GM21423 (cell line): ENCODE measurements around the gene ERN1.

Experiments
- ATAC-seq: cut with Tn5 transposase; IDR thresholded peaks from one replicate; pipeline ENCODE4 v1.9.1; 2021; ENCODE audit warnings: mild to moderate bottlenecking, moderate library complexity; ENCODE audit not compliant: unreplicated experiment

The ERN1 gene

DNA sequence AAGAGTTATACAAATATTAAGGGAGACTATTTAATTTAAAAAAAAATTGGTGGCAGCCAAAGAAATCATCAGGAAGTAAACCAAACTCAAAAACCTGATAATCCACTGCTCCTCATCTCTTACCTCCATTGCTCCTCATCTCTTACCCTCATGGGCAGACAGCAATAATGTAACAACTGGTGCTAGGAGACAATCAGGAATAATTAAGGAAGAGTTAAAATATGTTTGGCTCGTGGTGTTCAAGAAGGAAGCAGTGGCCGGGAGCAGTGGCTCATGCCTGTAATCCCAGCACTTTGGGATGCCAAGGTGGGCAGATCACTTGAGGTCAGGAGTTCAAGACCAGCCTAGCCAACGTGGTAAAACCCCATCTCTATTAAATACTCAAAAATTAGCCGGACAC lies 18.1 kb downstream of the ERN1 start:
- ATAC-seq = no peak

DNA sequence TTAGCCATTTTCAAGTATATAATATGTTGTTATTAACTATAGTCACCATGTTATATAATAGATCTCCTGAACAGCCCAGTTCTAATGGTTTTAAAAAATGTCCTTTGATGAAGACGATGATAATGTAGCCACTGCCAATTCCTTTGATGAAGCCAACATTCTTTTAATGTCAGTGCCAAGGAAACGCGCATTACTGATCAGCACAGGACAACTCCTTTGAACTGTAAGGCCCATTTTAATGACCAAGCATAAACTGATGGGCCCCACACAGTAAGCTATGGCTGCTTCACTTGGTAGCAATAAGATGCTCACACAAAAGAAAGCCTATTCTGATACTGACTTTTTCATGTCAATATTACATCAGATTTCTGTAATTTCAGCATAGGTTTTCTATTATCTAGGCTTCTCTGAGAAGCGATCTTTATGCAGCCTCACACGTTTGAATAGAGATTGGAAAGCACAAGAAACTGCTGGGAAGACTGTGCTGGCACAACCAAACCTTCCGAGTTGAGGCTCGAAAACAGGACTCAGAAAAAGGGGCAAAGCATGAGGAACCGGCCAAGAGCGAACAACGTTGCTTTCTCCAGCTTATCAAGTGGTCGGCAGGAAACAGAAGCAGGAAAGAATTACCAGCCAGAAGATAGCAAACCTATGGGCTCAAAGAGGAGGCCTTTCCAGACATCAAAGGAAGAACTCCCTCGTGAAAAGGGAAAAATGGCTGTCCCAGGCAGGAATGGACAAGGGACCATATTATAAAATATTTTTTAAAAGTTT lies 19.4 kb downstream of the ERN1 start:
- ATAC-seq = no peak

DNA sequence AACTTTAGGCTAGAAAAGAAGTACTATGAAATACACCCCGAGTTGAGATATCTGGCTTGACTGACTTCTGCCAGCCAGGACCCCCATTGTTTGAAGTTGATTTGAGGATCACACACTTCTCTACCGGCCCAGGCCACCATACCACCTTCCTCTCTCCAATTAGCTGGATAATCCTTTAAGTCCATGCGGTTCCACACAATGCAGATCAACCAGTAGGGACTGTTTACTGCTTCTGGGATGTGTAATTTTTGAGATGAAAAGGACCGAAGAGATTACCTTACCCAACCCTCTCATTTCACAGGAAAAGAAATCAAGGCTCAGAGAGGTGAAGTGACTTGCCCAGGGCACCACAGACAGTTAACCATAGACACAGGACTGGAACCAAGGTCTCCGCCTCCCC lies 20.5 kb downstream of the ERN1 start:
- ATAC-seq = no peak

DNA sequence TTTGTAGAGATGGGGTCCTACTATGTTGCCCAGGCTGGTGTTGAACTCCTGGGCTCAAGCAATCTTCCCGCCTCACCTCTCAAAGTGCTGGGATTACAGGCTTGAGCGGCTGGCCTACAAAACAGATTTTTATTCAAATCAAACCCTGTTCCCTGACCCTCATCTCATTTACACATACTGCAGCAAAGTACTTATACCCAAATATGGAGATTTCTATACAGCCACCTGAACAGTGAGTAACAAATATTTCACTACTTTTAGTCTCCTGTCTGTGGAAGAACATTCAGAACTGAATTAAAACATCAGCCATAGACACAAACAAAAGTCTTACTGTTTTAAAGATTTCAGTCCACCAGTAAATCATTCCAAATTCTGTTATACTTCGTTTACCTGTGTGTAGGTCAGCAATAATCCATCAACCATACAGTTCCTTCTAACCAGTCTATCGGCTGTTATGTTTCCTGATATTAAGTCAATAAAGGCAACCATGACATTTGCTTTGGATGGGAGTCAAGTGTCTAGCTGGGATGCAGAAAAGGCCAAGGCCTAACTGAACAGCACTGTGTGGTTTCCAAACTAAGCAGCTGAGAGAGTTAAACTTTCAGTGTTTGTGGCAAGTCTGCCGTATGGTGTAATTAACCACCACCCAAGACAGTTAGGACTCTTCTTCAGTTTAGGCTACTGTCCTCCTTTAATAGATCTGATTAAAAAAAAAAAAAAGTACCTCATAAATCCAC lies 22.3 kb downstream of the ERN1 start:
- no peak for ATAC-seq

DNA sequence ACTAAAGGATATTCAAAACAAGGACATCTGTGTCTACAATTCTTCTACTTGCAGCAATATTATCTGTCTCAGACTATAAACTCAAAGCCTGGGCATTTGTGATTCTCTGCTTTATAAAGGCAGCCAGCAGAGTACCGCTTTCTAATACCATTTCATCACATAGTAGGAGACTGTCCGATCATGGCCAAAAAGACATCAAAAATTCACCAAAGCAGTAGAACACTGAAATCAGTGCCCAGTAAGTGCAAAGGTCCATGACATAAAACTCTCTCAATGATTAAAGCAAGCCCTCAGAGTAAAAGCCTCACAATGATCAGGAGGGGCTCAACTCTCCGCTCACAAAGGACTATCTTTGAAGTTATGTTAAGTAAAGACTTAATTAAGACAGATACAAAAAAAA lies 23.0 kb downstream of the ERN1 start:
- ATAC-seq = no peak

DNA sequence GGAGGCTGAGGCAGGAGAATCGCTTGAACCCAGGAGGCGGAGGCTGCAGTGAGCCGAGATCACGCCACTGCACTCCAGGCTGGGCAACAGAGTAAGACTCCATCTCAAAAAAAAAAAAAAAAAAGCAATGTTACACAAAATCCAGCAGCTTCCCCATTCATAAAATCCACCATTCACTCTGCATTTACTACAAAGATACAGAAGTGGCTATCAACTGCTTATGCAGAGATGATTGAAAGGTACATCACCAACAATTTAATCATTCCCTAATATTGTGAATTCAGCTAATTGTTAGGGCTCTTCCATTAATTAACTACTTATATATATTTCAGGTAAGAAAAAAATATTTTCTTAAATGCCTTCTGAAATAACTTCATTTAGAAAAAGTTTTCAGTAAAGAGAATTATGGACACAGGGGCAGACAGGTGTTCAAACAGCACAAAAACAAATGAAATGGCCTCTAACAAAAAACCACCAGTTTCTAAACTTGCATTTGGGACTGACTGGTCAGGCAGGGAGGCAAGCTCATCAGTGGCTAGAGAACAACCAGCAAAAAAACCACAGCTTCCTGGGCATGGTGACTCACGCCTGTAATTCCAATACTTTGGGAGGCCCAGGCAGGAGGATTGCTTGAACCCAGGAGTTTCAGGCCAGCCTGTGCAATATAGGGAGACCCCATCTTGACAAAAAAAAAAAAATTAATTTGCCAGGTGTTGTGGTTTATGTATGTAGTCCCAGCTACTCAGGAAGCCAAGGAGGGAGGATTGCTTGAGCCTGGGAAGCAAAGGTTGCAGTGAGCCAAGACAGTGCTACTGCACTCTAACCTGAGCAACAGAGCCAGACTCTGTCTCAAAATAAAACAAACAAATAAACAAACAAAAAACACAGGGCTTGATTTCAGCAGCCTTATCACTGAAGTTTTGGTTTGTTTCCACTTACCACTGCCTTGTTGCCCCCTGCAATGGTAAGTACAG lies 26.3 kb downstream of the ERN1 start:
- peak; percentile 49 for ATAC-seq

DNA sequence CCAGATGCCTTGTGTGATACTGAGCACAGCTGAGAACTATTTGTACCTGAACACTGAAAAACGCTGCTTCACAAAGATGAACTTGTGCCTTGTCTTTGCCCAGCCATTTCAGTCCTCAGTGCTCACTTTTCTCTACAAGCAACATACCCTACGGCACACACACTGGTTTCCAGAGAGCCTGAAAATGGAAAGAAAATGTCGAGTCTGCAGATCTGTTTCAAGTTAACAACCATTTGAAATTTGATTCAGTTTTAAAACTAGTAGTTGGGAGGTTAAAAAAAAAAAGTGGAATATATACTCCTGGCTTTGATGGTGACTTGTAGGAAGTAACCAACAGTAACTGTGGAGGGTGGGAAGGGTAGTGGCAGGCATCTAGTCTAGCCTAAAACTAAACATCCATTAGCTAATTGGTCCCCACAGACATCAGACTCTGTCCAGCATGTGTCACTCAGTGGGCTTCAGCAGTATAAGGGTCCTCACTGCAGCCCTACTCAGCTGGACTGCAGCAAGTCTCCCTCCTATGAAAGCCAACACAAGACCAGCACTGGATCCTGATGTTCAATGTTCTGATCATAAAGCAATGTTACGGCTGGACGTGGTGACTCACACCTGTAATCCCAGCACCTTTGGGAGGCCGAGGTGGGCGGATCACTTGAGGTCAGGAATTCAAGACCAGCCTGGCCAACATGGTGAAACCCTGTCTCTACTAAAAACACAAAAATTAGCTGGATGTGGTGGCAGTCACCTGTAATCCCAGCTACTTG lies 27.1 kb downstream of the ERN1 start:
- ATAC-seq = no peak

DNA sequence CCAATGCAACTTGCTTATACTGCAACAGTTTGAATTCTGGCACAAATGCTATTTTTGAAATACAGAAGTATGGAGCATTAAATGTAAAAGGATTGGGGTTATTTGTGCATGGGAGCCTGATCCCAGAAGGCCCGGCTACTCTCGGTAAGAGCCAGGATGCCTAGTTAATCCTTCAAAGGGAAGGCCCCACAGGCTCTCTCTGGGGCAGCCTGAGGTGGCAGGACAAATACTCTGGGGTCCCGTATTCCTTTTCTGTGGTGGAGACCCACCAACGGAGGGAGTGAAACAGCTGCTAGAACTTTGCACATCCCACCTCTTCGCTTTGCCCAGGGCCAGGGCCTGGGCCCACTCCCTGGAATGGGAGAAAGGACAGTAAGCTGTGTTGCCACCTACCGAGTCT lies 30.4 kb downstream of the ERN1 start:
- ATAC-seq = no peak

DNA sequence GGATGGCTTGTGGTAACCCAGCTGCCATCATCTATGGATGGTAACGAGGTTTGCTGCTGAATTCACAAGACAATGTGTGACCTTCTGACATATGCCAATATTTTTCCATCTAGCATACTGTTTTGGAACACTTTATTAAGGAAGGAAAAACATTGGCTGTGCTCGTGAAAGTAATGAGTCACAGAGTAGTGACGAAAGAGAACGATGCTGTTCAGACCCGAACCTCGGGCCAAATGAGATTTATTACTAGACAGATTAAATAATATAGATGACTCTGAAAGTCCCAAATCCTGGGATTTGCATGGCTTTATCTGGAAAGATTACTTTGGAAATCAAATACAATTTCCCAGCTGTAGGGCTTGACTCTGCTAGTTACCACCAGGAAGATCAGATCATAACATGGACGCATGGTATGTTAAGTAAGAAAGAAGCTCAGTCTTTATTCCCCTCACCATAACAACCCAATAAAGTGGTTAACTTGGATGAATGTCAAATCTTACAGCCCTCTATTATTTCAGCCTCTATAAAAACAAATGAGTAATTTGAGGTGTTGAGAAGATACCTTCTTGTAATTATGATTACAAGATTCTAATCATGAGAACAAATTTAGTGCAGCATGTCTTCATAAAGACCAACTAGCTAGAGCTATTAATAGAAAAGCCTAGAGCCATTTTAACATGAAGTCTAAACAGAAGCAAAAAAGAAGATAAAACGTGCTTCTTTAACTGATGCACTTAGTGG lies 32.6 kb downstream of the ERN1 start:
- no peak for ATAC-seq

DNA sequence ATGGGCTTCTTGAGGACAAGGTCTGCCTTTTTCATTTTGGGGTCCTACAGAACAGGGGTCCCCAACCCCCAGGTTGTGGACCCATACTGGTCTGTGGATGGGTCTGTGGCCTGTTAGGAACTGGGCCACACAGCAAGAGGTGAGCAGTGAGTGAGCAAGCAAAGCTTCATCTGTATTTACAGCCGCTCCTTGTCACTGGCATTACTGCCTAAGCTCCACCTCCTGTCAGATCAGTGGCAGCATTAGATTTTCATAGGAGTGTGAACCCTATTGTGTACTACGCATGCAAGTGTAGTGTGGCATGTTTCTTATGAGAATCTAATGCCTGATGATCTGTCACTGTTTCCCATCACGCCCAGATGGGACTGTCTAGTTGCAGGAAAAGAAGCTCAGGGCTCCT lies 33.9 kb downstream of the ERN1 start:
- ATAC-seq = no peak

DNA sequence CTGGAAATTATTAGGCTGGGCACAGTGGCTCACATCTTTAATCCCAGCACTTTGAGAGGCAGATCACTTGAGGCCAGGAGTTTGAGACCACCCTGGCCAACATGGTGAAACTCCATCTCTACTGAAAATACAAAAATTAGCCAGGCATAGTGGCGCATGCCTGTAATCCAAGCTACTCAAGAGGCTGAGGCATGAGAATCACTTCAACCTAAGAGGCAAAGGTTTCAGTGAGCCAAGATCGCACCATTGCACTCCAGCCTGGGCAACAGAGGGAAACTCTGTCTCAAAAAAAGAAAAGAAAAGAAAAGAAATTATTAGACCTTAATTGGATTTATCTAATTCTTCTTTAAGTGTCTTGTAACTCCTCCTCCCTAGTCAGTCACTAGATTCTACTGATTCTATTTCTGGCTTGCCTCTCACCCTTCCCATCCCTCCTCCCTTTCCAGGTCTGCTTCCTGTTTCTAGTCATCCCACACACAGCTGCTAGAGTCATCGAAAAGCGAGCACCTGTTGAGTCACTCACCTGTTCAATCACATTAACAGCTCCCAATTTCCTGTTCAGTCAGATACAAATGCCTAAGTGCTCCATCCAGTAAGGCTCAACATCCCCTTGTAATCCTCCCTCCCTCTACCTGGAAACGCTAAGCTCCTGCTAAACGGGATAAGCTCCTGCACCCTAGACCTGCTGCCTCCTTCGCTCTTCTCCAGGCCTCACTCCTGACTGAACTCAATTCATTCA lies 34.6 kb downstream of the ERN1 start:
- no peak for ATAC-seq

DNA sequence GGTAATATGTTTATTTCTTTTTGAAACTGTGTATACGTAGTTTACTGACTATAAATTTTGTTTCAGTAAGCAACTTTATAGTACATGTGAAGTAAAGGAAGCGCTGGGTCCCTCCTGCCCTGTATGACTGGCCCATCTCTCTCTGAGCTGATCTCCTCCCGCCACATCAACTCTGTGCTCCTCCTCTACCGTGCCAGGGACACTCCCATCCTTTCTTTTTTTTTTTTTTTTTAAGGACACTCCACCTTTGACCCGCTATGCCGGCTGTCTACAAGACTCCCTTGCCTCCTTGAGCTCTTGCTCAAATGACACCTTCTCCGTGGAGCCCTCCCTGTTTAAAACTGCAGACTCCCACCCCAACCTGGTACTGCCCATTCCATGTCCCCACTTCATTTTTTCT lies 35.5 kb downstream of the ERN1 start:
- ATAC-seq = no peak

DNA sequence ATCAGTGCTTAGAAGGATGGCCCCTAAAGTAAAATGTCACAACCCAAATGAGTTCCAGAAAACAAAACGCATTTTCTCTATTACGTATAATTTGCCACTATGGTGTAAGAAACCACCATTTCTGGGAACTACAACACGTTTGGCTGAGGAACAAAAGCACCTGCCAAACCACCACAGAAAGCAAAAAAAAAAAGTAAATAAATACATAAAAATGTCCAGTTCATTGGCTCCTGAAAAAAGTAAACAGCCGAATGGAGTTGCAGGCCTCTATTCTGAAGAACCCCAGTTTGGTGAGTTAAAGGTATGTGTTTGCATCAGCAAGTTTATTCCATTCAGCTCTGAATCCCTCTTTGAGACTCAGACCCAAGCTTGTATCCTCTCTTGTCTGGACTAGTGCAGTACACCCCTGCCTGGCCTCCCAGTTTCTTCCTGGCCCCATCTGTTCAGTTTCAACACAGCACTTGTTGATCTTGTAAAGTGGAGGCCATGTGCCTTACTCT lies 36.9 kb downstream of the ERN1 start:
- no peak for ATAC-seq

DNA sequence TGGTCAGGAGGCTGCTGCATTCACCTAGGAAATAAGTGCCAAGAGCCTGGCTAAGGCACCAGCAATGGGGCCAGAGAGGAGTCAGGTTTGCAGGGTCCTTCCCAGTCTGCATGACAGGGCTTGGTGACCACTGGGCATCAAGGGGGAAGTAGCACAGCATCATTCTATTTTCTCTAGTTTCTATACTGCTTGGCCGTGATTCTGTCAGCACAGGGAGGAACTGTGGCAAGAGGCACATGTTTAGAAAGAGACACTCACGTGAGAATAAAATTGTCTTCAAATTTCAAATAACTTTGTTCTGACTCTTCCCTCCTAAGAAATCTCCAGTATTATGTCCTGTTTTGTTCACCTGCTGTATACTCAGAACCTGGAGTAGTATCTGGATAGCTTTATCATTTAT lies 37.8 kb downstream of the ERN1 start:
- ATAC-seq = no peak

DNA sequence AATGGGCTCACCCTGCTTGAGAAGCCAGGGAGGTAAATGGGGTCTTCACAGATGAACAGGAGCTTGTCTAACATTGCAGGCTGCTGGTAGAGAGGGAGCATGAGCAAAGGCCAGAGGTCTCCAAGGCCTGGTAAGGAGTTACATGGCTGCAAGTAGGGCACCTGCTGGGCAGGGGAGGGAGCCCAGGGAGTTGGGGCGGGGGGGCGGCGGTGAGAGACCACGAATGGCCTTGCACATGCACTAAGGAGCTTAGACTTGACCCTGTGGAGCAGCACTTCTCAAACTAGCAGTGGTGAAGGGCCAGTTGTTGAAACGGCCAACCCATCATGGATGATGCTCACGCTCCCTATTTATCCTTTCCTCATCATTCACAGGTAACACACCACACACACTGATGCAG lies 38.4 kb downstream of the ERN1 start:
- ATAC-seq = no peak

DNA sequence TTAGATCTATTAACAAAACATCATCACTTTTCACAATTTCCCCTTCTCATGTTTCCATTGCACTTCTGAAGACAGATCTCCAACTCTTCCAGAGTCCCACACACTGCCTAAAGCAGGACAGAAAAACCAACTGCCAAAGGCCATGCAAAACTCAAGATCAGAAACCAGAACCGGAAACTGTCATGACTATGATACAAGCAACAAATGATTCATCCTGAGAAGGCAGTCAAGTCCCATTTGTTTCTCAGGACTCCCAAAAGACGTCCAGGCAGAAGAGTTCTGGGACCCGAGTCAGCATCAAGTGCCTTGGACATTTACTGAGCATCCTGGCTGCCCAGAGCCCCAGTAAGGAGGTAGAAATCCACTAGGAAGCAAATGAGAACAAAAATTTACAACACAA lies 38.8 kb downstream of the ERN1 start:
- no peak for ATAC-seq

DNA sequence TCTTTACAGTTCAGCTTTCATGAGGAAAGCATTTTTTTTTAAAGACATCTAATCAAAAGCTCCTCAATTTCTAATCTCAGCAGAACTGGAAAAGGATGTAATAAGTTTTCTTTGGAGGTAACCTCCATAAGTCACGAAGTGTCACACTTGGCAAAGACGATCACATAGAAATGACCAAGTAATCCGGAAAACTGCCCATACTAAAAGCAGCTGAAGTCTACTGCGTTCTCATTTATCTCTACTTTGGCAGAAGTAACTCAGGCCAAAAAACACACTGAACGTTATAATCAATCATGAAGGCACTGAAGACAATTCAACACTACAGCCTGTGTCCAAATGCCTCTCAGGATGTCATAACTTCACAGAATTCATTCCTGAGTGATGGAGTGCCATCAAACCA lies 39.8 kb downstream of the ERN1 start:
- ATAC-seq = no peak

DNA sequence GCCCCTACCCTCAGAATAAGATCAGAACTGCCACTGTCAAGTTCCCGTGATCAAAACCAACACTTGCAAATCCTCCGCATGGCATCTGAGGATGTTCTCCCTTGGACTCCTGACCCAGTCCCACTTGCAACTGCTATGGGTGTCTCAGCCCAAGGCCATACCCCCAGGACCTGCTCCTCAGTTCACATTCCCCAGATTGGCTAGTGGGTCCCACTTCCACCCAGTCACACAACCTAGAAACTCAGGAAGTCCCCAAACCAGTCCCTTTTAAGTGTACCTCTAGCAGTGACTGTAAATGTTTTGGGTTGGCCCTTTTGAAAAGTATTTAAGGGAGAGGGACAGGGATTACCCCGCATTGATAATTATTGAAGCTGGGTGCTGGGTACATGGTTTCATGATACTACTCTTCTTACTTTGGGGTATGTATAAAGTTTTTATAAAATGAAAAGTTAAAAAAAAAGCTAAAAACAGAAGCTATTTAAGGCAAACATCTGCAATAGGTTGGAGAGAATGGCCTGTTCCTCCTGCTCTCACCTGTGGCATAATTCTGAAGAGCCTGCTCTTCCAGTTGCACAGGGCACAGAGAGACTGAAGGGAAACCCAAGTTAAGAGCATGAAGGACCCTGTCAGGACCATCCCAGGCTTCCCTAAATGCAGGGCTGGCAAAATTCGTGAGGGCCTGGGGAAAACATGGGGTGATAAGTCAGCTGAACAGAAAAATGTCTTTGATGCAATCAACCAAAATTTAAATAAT lies 42.5 kb downstream of the ERN1 start:
- ATAC-seq = no peak

DNA sequence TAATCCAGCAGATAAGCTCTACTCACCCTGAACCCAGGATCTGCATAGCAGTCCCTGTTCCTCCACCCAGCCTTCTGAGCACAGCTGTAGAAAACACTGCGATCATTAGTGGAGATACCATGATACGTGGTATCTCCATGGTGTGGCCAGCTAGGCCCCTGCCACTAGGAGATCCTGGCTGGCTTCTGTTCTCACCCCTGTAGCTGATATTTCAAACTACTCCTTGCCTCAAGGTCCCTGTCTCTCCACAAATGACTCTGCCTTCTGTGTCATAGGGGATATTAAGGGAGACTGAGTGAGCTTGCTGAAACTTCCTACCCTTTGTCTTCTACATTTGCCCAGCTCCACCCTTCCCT lies 44.3 kb downstream of the ERN1 start:
- ATAC-seq = no peak
